Stomach smooth muscle (tissue), 2 donors: ENCODE data around the gene SVEP1.

ENCODE experiments used
- H3K27ac ChIP-seq: one replicate; pipeline ENCODE4 v1.7.0; 2013; ENCODE audit warnings: mild to moderate bottlenecking, low read length, inconsistent platforms
- H3K27me3 ChIP-seq, 2 donors: one replicate each; pipeline ENCODE4 v1.7.0; 2013; ENCODE audit warnings: low read length in 2 of 2; ENCODE audit not compliant: insufficient read depth in 2 of 2, control insufficient read depth in 1 of 2
- H3K36me3 ChIP-seq, 2 donors: one replicate each; pipeline ENCODE4 v1.7.0; 2013; ENCODE audit warnings: low read length in 2 of 2; ENCODE audit not compliant: control insufficient read depth in 2 of 2, insufficient read depth in 2 of 2
- H3K4me1 ChIP-seq: one replicate; pipeline ENCODE4 v1.7.0; 2013; ENCODE audit warnings: low read length; ENCODE audit not compliant: control insufficient read depth, insufficient read depth
- H3K4me3 ChIP-seq, 2 donors: one replicate each; pipeline ENCODE4 v1.7.0; 2013; ENCODE audit warnings: low read length in 2 of 2
- H3K9ac ChIP-seq, 2 donors: one replicate each; pipeline ENCODE4 v1.7.0; 2013; ENCODE audit warnings: low read length in 2 of 2, mild to moderate bottlenecking in 1 of 2
- H3K9me3 ChIP-seq, 2 donors: one replicate each; pipeline ENCODE4 v1.7.0; 2013; ENCODE audit warnings: low read length in 2 of 2; ENCODE audit not compliant: control insufficient read depth in 2 of 2
- donor health status: healthy.
- donor health status: Pancreatic carcinoma.

Gene SVEP1

GRCh38 chr9:110327716-110328115, 251.8 kb downstream of the SVEP1 start:
- H3K4me3 ChIP-seq, result no peak overlapping the region
- H3K27ac ChIP-seq, result no peak overlapping the region
- no peaks in the 10 kb centered on the region for H3K27me3 ChIP-seq
- H3K4me1 ChIP-seq, result no peaks in the 10 kb centered on the region
- H3K9me3 ChIP-seq, result no peaks in the 10 kb centered on the region
- no peaks in the 10 kb centered on the region for H3K36me3 ChIP-seq
- H3K9ac ChIP-seq, result no peak overlapping the region

GRCh38 chr9:110323818-110324217, 255.7 kb downstream of the SVEP1 start:
- Histone ChIP-seq H3K27me3 (no peaks in the 10 kb centered on the region), H3K9me3 (no peaks in the 10 kb centered on the region), H3K4me3 (no peak overlapping the region), H3K9ac (no peak overlapping the region), H3K4me1 (no peaks in the 10 kb centered on the region), H3K36me3 (no peaks in the 10 kb centered on the region), H3K27ac (no peak overlapping the region)

GRCh38 chr9:110320651-110321445, 258.7 kb downstream of the SVEP1 start:
- no peaks in the 10 kb centered on the region for H3K36me3 ChIP-seq
- H3K4me1 ChIP-seq, result no peaks in the 10 kb centered on the region
- H3K4me3 ChIP-seq, result no peak overlapping the region
- H3K9ac ChIP-seq, result no peak overlapping the region
- no peak overlapping the region for H3K27ac ChIP-seq
- H3K9me3 ChIP-seq, result no peaks in the 10 kb centered on the region
- H3K27me3 ChIP-seq, result no peaks in the 10 kb centered on the region

GRCh38 chr9:110319781-110320492, 259.6 kb downstream of the SVEP1 start:
- Histone ChIP-seq H3K4me1 (no peaks in the 10 kb centered on the region), H3K9ac (no peak overlapping the region), H3K27me3 (no peaks in the 10 kb centered on the region), H3K4me3 (no peak overlapping the region), H3K36me3 (no peaks in the 10 kb centered on the region), H3K27ac (no peak overlapping the region), H3K9me3 (no peaks in the 10 kb centered on the region)

GRCh38 chr9:110317911-110318310, 261.6 kb downstream of the SVEP1 start:
- Histone ChIP-seq H3K4me1 (no peaks in the 10 kb centered on the region), H3K4me3 (no peak overlapping the region), H3K9ac (no peak overlapping the region), H3K36me3 (no peaks in the 10 kb centered on the region), H3K9me3 (no peaks in the 10 kb centered on the region), H3K27me3 (no peaks in the 10 kb centered on the region), H3K27ac (no peak overlapping the region)

- Histone ChIP-seq H3K9ac (no peak overlapping the region), H3K27me3 (no peaks in the 10 kb centered on the region), H3K9me3 (no peaks in the 10 kb centered on the region), H3K27ac (no peak overlapping the region), H3K4me1 (no peaks in the 10 kb centered on the region), H3K4me3 (no peak overlapping the region), H3K36me3 (no peaks in the 10 kb centered on the region)
Observed at GRCh38 chr9:110316261-110317075, 263.1 kb downstream of the SVEP1 start.
